HEK293T (cell line): Measurements from ENCODE around the gene CDH2.

Experiments used
- ARNT ChIP-seq: fragments of 450-650 bp; IDR thresholded peaks from 2 replicates; pipeline ENCODE4 v1.6.1; 2017; ENCODE audit warnings: mild to moderate bottlenecking
- BHLHE40 ChIP-seq: fragments of 450-650 bp; IDR thresholded peaks from 2 replicates; pipeline ENCODE4 v1.6.1; 2016; ENCODE audit warnings: mild to moderate bottlenecking, moderate library complexity, borderline replicate concordance
- CTBP1 ChIP-seq: fragments of 450-650 bp; IDR thresholded peaks from 2 replicates; pipeline ENCODE4 v1.6.1; 2016; ENCODE audit warnings: borderline replicate concordance
- FOXA1 ChIP-seq: fragments of 450-650 bp; IDR thresholded peaks from 2 replicates; pipeline ENCODE4 v1.6.1; 2016; ENCODE audit warnings: mild to moderate bottlenecking
- FOXM1 ChIP-seq: fragments of 450-650 bp; IDR thresholded peaks from 2 replicates; pipeline ENCODE4 v1.6.1; 2017; ENCODE audit warnings: mild to moderate bottlenecking, borderline replicate concordance
- LEF1 ChIP-seq: fragments of 450-650 bp; IDR thresholded peaks from 2 replicates; pipeline ENCODE4 v1.6.1; 2017; ENCODE audit warnings: mild to moderate bottlenecking, borderline replicate concordance
- NFRKB ChIP-seq: fragments of 450-650 bp; IDR thresholded peaks from 2 replicates; pipeline ENCODE4 v1.6.1; 2016; ENCODE audit warnings: mild to moderate bottlenecking, moderate library complexity
- SP1 ChIP-seq: fragments of 450-650 bp; IDR thresholded peaks from 2 replicates; pipeline ENCODE4 v1.6.1; 2017
- SUZ12 ChIP-seq: fragments of 450-650 bp; IDR thresholded peaks from 2 replicates; pipeline ENCODE4 v1.6.1; 2016; ENCODE audit warnings: mild to moderate bottlenecking
- TARDBP ChIP-seq: fragments of 450-650 bp; IDR thresholded peaks from 2 replicates; pipeline ENCODE4 v1.6.1; 2016
- ZNF384 ChIP-seq: fragments of 450-650 bp; IDR thresholded peaks from 2 replicates; pipeline ENCODE4 v1.6.1; 2016
- TF ChIP-seq, protein P1 (sequence below): fragments of 450-650 bp; IDR thresholded peaks from 2 replicates; pipeline ENCODE4 v1.6.1; 2016

DNA sequence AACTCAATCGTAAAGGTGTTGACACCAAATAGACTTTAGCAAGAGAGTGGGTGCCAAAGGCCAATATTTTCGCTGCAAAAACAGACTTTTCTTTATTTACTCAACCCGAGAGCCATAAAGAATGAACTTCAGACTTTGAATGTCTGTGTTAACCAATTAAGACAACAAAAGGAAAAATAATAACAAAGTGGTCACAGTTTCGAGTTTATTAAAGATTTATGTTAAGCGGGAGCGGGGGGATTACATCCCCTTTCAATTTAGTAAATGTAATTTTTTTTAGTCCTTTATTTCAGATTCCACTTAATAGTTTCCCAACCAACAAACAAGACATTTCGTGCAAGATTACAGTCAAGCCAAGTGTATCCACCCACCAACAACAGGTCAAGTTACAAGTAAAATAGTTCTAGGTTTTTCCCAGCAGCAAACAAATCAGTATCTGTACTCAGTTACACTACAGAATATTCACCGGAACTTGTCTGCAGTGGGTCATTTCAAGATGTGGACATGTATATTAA is 9.0 kb downstream of the CDH2 start:
- TF ChIP-seq SUZ12: no peak
- TF ChIP-seq TARDBP: no peak
- TF ChIP-seq SP1: no peak
- TF ChIP-seq BHLHE40: no peak
- no peak for TF ChIP-seq FOXA1
- no peak for TF ChIP-seq FOXM1
- no peak for TF ChIP-seq CTBP1
- TF ChIP-seq ZNF384: no peak
- TF ChIP-seq, protein P1, sequence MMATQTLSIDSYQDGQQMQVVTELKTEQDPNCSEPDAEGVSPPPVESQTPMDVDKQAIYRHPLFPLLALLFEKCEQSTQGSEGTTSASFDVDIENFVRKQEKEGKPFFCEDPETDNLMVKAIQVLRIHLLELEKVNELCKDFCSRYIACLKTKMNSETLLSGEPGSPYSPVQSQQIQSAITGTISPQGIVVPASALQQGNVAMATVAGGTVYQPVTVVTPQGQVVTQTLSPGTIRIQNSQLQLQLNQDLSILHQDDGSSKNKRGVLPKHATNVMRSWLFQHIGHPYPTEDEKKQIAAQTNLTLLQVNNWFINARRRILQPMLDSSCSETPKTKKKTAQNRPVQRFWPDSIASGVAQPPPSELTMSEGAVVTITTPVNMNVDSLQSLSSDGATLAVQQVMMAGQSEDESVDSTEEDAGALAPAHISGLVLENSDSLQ: no peak
- TF ChIP-seq LEF1: no peak
- TF ChIP-seq ARNT: peak; percentile 75
- TF ChIP-seq NFRKB: no peak
